LNCAP (cell line): Measurements from ENCODE around the gene DSG2.

Experiments
- CTCF ChIP-seq: fragments of 450-650 bp; IDR thresholded peaks from 2 replicates; pipeline ENCODE4 v1.5.1; 2017; ENCODE audit warnings: mild to moderate bottlenecking

Gene DSG2

GRCh38 chr18:31504455-31505147 is 6.6 kb downstream of the DSG2 start:
- no peak for TF ChIP-seq CTCF

GRCh38 chr18:31505156-31505555 is 7.2 kb downstream of the DSG2 start:
- TF ChIP-seq CTCF, result no peak

GRCh38 chr18:31506024-31506742 is 8.2 kb downstream of the DSG2 start:
- 0 out of 2 replicates have a peak, but pooled peaks have one; percentile 15 for TF ChIP-seq CTCF

- no peak for TF ChIP-seq CTCF
These were observed 10.8 kb downstream of the DSG2 start for GRCh38 chr18:31508781-31509180.

GRCh38 chr18:31509571-31509970 is 11.6 kb downstream of the DSG2 start:
- no peak for TF ChIP-seq CTCF

- TF ChIP-seq CTCF, result no peak
These were observed 12.3 kb downstream of the DSG2 start for GRCh38 chr18:31510319-31510718.

GRCh38 chr18:31511098-31511497 is 13.1 kb downstream of the DSG2 start:
- no peak for TF ChIP-seq CTCF
